ENCODE data around the gene CCDC150. TPM values are rescaled to one million over a fixed set of nuclear protein-coding genes. Genes with fewer than 3 reads are reported as not detected.

Gene CCDC150
- total RNA-seq, 2 experiments from 2014 or later = 10.4 to 13.8 TPM

DNA sequence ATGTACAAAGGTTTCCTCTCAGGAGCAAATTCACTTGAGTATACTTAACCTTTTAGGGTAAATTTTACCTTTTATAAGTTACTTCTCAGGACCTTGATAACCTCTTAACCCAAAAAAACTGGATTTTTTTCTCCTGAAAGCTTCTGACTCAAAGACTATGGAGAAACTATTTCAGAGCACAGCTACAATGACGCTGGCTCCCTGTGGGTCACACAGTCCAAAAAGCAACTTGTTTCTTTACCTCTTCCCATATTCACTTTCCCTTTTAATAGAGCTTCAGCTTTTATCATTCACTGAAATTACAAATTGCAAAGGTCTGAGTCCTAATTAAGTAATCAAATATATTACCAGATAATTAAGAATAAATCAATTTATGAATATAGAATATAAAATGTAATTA, 127.6 kb downstream of the CCDC150 start:
- no peak for ATAC-seq
- no peaks in the 10 kb centered on the region for H3K27me3 Mint-ChIP-seq

More for the DNA sequence above, 127.6 kb downstream of the CCDC150 start:
- TF ChIP-seq, protein P1, sequence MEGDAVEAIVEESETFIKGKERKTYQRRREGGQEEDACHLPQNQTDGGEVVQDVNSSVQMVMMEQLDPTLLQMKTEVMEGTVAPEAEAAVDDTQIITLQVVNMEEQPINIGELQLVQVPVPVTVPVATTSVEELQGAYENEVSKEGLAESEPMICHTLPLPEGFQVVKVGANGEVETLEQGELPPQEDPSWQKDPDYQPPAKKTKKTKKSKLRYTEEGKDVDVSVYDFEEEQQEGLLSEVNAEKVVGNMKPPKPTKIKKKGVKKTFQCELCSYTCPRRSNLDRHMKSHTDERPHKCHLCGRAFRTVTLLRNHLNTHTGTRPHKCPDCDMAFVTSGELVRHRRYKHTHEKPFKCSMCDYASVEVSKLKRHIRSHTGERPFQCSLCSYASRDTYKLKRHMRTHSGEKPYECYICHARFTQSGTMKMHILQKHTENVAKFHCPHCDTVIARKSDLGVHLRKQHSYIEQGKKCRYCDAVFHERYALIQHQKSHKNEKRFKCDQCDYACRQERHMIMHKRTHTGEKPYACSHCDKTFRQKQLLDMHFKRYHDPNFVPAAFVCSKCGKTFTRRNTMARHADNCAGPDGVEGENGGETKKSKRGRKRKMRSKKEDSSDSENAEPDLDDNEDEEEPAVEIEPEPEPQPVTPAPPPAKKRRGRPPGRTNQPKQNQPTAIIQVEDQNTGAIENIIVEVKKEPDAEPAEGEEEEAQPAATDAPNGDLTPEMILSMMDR (IDR thresholded peaks at IDR 0.05) = no peak
- H3K4me1 Mint-ChIP-seq (ENCODE audit: low read depth) = no peaks in the 10 kb centered on the region
- peaks cover 33% of the 10 kb centered on the region for H3K36me3 Mint-ChIP-seq (ENCODE audit: low read depth)
- no peak overlapping the region for H3K4me3 Mint-ChIP-seq
- CTCF ChIA-PET = interaction anchor here (6.6 kb wide), 1 partner anchor 16 kb away, joined by 39 read pairs; no protein-coding TSS in a partner anchor
- intact Hi-C loops (cut with micrococcal nuclease) = no loop called here
- no peak overlapping the region for H3K27ac Mint-ChIP-seq
- POLR2A ChIA-PET = no interaction called here
- no peaks in the 10 kb centered on the region for H3K9me3 Mint-ChIP-seq
- no peak for DNase-seq

Other genes with a start within 250 kb of the CCDC150 start
- gene HECW2, start 46.2 kb upstream of the CCDC150 start, total RNA-seq = 1 to 10 TPM; 2.5 to 3.0 TPM
- gene GTF3C3, start 160.0 kb downstream of the CCDC150 start, total RNA-seq = 10 to 100 TPM; 61.0 to 65.9 TPM
- not detected for gene C2orf66, start 169.6 kb downstream of the CCDC150 start, total RNA-seq

Measured in activated CD8-positive, alpha-beta T cell treated with anti-CD3 and anti-CD28 coated beads for 36 hours (primary cell).